GM21737 (cell line): ENCODE data around the gene HOXD8.

Source experiments
- ATAC-seq: cut with Tn5 transposase; IDR thresholded peaks from one replicate; pipeline ENCODE4 v1.9.1; 2021; ENCODE audit warnings: mild to moderate bottlenecking, moderate library complexity; ENCODE audit not compliant: unreplicated experiment

Gene HOXD8

DNA sequence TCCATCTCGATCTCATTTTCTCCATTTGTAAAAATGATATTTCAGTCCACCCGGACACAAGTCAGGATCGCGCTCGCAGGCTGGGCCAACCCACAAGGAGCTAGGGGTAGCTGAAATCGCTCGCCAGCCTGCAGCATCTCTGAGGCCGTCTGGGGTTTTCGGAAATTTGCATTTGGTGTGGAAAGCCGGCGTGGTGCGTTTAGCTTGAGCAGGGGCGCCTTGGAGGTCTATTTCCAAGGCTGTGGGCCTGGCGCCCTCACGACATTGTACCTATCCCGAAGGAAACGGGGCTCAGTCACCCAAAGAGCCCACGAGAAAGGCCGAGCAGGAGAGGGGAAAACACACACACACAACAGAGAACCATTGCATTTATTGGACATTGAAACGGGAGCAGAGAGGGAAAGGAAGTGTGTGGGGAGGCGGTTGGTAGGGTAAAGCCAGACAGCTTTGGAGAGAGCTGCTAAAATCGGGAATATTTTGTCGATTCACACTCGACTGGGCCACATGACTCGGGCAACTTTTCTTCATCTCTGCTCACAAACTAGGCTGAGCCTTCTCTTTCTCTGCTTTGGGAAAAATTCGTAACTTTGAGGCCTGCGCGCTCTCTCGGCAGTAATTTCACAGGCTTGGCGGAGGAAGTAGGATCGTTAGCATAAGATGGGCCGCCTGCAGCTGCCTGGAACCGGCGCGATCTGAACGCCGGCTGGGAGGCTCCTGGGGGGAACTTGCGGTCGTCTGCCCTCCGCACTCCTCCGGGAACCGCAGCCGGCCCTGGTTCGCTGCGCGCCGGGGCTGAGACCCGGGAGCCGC is 1.1 kb upstream of the HOXD8 start:
- ATAC-seq: no peak

DNA sequence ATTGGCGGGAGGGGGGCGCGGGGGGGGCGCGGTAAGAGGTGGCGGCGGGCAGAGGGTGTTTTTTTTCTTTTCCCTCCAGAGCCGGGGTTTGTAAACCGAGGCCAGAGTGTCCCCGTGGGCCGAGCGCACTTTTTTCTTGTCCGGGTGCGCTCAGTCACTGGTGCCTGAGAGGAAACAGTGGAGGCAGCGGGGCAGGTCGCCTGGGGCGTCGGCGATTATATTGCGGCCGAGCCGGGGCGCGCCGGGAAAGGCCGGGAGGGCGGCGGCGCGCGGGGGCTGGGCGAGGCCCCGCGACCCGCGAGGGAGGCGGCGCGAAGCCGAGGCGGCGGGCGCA is 275 bp downstream of the HOXD8 start:
- ATAC-seq: no peak

DNA sequence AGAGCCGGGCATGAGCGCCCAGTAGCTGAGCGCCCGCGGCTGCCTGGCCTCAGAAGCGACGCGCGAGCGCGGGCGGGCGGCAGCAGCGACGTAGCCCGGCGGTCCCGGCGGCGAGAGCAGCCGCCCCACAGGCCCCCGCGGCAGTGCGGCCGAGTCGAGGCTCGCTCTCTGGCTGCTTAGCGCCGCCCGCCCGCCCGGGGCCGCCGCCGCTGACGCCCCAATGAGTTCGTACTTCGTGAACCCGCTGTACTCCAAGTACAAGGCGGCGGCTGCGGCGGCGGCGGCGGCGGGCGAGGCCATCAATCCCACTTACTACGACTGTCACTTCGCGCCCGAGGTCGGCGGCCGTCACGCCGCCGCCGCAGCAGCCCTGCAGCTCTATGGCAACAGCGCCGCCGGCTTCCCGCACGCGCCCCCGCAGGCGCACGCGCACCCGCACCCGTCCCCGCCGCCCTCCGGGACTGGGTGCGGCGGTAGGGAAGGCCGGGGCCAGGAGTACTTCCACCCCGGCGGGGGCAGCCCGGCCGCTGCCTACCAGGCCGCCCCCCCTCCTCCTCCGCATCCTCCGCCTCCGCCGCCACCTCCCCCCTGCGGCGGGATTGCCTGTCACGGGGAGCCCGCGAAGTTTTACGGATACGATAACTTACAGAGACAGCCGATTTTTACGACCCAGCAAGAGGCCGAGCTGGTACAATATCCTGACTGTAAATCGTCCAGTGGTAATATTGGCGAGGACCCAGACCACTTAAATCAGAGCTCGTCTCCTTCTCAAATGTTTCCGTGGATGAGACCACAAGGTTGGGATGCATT is 847 bp downstream of the HOXD8 start:
- ATAC-seq: no peak

GRCh38 chr2:176130957-176131847 is 1.7 kb downstream of the HOXD8 start:
- ATAC-seq: no peak

GRCh38 chr2:176131848-176132158 is 2.3 kb downstream of the HOXD8 start:
- ATAC-seq: no peak

DNA sequence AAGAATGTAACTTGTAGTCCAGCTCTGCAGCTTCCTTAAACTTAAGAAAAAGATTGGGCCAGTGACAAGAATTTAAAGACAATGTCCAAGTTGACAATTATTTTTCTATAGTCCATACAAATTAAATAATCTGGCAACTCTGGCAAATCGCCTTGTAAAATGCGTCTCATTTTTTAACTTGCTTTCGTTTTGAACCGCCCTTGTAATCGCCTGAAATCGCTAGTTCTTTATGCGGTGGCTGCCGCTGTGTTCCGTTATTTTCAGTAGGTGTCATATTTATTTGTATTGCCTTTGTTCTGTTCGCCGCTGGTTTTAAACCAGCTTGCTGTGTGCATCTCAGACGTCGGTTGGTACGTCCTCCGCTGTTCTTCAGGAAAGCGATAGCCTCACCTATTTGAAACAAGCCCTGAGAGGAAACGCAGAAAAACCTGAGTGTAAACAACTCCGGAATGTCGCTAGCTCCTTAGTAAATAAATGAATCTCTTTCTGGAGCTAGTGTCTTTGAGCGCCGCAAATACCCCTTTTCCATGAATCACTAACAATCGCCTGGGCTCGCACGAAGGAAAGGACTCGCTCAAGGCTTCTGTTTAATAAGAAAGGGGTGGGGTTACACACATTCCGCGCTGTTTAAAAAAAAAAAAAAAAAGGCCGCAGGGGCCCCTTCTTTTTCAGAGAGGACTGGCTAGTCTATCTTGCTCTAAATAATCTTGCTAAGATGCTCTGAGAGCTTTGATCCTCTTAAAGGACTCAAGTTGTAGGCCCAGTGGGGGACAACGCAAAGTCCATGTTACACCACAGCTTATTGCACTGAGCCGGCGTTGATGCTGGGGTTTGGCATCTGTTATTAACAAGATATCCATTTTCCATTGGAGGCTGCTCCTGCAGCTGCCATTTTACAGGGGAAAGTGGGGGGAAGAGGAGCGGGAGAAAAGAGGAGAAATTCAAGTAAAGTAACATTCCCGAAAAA is 3.0 kb downstream of the HOXD8 start:
- ATAC-seq: no peak

GRCh38 chr2:176133389-176133788 is 3.9 kb downstream of the HOXD8 start:
- ATAC-seq: no peak

GRCh38 chr2:176134035-176134434 is 4.5 kb downstream of the HOXD8 start:
- no peak for ATAC-seq

DNA sequence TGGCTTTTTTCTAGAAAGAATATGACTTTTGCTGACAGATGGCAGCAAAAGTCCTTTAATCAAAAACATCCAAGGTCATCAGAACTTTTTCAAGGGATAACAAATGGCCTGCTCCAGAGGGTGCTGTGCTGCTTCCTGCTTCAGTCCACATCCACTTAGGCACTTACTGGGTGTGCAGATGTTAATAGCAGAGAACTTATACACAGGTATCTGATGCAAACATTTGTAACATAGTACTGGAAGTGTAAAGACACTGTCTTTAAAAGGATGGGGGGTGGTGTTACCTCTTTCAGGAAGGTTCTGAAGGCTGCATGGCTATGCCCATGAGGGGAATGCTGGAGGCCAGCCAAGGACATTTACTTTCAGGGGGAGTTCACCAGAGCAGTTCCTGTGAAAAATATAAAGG is 5.5 kb downstream of the HOXD8 start:
- ATAC-seq: no peak

DNA sequence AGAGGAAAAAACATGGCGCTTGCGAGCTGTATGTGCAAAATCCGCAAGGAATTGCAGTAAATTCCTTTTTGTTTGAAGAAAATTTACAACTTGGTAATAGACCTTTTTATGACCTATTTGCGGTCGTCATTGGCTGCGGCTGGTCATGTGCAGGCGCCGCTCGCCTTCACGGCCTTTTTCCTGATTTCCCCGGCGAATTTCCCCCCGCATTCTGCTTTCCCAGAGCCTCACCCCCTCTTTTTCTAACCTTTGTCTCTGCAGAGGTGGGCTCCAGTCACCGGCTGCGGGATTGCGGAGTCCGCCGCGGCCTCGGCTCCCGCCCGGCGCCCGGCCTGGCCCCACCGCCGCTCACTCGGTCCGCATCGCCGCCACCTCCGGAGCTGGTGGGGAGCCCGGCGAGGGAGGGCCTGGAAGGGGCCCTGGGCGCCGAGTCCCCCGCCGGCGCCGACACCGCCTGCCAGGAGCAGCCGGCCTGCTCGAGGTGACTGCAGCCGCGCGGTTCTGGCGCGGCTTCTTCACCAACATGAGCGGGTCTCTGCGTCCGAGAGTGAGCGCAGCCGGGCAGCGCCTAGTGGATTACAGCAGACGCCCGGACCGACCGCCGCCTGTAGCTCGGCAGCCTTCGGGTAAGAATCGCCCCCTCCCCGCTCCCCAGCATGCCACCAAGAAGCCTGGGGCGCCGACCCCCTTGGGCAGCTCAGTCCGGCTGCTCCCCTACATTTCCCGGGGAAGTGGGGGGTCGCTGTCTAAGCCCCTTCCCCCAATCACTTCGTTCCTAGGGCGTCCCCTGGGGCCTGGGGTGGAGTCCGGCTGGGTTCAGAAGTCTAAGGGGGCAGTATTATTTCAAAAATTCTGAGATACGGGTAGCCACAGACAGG is 7.1 kb downstream of the HOXD8 start:
- no peak for ATAC-seq

GRCh38 chr2:176137252-176137580 is 7.7 kb downstream of the HOXD8 start:
- ATAC-seq: no peak

- no peak for ATAC-seq
These were observed 8.4 kb downstream of the HOXD8 start for GRCh38 chr2:176137906-176138305.

DNA sequence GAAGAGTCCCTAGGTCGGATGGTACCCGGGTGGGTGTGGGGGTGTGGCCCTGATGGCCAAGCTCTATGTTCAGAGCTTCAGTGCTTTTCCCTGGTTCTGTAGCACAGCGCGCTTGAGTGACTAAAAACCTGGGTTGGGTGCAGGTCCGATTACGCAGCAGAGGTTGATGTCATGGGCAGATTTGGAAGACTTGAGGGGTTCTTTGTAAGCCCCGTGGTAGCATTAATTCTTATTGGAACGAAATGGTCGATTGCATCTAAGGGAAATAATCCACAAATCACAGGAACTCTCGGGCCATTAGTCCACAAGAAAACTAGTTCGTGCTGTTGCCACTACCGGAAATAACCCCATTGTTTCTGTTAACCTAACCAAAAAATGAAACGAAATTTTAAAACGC is 9.0 kb downstream of the HOXD8 start:
- ATAC-seq: no peak

- ATAC-seq: no peak
These were observed 9.6 kb downstream of the HOXD8 start for GRCh38 chr2:176138923-176139660.

DNA sequence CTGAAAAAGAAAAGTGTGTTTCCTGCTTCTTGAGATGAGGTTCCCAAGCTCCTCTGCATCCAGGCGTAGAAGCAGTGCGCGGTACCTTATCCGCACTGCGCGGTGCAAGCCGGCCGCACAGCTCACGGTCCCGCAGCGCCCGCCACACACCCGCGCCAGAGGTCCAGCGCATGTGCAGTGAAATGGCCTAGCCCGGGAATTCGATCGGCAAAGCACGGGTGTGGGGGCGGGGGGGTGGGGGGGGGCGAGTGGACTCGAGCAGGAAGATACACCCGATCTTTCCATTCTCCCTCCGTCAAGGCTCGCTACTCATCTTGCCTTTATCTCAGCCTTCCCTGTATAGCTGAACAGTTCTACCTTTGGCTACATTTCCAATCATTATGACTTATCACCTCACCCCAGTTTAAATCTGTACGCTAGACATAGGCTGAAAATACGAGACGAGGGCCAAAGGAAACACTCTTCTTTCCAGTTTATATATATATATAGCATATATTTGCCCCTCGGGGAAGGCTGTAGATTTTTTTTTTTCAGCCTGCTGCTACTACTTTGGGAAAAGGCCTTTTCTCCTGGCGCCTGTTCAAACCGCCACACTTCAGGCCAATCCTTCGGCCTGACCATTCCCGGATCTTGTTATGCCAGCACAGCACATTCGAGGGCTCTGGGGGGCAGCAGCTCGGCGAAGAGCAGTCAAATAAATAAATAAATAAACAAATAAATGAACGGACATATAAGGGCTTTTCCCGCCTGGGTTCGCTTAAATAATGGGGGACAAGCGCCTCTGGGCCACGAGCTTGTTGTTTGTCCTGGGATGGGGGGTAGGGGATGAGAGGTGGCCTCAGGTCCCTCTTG is 10.4 kb downstream of the HOXD8 start:
- ATAC-seq: no peak

- ATAC-seq: peak; percentile 85
These were observed 11.2 kb downstream of the HOXD8 start for GRCh38 chr2:176140513-176141317.

GRCh38 chr2:176142281-176142680 is 12.8 kb downstream of the HOXD8 start:
- ATAC-seq: no peak
